ENCODE measurements around the gene CYP27C1.

- TF ChIP-seq CTCF (IDR thresholded peaks at IDR 0.05; ENCODE audit: insufficient read depth, low read length, poor library complexity, severe bottlenecking) (no peak), EZH2phosphoT487 (conservative IDR thresholded peaks at IDR 0.05; ENCODE audit: low read length) (no peak)
Observed at GRCh38 chr2:127181851-127182250, 38.2 kb downstream of the CYP27C1 start.
